Subcutaneous abdominal adipose tissue (tissue), 5 donors: Measurements from ENCODE around the gene KCNN4.
"Not testable (repeated sequence)": the region's sequence is repeated elsewhere in the genome, so short reads cannot be mapped to it uniquely, and the experiment has no call there.

Experiments
- H3K27ac ChIP-seq: one replicate; pipeline ENCODE4 v1.7.0; 2013; ENCODE audit warnings: low read depth, mild to moderate bottlenecking, inconsistent platforms, low read length, moderate library complexity
- H3K27me3 ChIP-seq, 5 donors: one replicate each; pipeline ENCODE4 v1.7.0; 2013; ENCODE audit warnings: low read length in 5 of 5, inconsistent platforms in 1 of 5; ENCODE audit not compliant: control insufficient read depth in 5 of 5, insufficient read depth in 4 of 5
- H3K36me3 ChIP-seq, 5 donors: one replicate each; pipeline ENCODE4 v1.7.0; 2013; ENCODE audit warnings: low read length in 5 of 5; ENCODE audit not compliant: control insufficient read depth in 5 of 5, insufficient read depth in 5 of 5
- H3K4me1 ChIP-seq, 5 donors: one replicate each; pipeline ENCODE4 v1.7.0; 2013; ENCODE audit warnings: low read length in 5 of 5, mild to moderate bottlenecking in 3 of 5, moderate library complexity in 1 of 5; ENCODE audit not compliant: control insufficient read depth in 5 of 5, insufficient read depth in 5 of 5
- H3K4me3 ChIP-seq, 5 donors: one replicate each; pipeline ENCODE4 v1.7.0; 2013; ENCODE audit warnings: low read length in 5 of 5, low read depth in 1 of 5
- H3K9ac ChIP-seq, 5 donors: one replicate each; pipeline ENCODE4 v1.7.0; 2013; ENCODE audit warnings: low read length in 5 of 5, mild to moderate bottlenecking in 4 of 5, moderate library complexity in 3 of 5
- H3K9me3 ChIP-seq, 5 donors: one replicate each; pipeline ENCODE4 v1.7.0; 2013; ENCODE audit warnings: low read length in 5 of 5; ENCODE audit not compliant: control insufficient read depth in 5 of 5
- donor health status: healthy.
- donor health status: healthy.
- donor health status: healthy.
- donor health status: healthy.
- donor health status: healthy.

Gene KCNN4

DNA sequence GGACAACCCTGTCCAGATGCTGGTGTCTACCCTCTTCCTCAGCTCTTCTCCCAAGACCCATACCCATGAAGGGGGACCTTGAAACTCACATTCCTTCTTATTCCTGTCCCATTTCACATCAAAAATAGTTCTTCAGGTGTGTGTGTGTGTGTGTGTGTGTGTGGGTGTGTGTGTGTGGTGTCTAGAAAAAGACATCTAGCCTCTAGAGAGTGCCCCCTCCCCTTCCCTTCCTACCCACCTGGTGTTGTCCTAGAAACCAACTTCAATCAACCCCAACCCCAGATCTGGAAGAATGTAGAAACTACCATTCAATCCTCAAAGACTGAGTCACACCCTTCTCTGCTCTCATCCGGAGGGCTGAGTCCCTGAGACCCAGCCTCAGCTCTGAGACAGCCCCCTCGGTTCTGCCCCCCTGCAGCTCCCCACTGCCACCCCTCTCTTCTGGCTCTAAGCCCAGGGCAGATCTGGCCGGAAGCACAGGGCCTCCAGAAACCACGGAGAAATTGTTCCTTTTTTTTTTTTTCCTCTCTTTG, 3.5 kb downstream of the KCNN4 start:
- H3K4me1 ChIP-seq, result peaks cover 0 to 45% (median 13%) of the 10 kb centered on the region in 5 donors
- H3K9ac ChIP-seq, result no peak overlapping the region

GRCh38 chr19:43776286-43776685, 4.5 kb downstream of the KCNN4 start:
- Histone ChIP-seq H3K27ac (no peak overlapping the region), H3K36me3 (no peaks in the 10 kb centered on the region), H3K9ac (no peak overlapping the region), H3K27me3 (peaks cover 2 to 17% (median 15%) of the 10 kb centered on the region in 5 donors), H3K9me3 (no peaks in the 10 kb centered on the region), H3K4me1 (peaks cover 0 to 45% (median 13%) of the 10 kb centered on the region in 5 donors), H3K4me3 (no peak overlapping the region)

More for the DNA sequence above, 3.5 kb downstream of the KCNN4 start:
- Histone ChIP-seq H3K27ac (peak overlapping the region; percentile 23), H3K36me3 (no peaks in the 10 kb centered on the region), H3K9me3 (no peaks in the 10 kb centered on the region), H3K4me3 (no peak overlapping the region), H3K27me3 (peaks cover 8 to 22% (median 18%) of the 10 kb centered on the region in 5 donors)

DNA sequence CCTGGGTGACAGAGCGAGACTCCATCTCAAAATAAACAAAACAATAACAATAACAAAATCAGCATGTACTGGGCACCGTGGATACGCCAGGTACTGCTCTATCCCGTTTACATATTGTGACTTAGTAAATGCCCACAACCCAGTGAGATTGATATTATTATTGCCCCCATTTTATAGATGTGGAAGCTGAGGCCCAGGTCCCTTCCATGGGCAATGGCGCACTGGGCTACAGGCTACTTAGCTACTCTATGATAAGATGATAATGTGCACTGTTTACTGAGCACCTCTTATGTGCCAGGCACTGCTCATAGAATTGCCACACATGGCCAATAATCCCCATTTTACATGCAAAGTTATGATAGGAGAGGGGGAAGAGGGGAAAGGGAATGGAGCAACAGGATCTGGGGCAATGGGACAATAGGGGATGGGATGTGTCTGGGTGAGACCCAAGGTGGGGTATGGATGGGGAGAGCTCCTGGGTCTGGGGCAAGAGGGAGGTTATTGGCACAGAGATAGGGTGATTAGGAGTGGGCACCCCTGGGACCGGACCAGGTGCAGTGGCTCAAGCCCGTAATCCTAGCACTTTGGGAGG, 5.4 kb downstream of the KCNN4 start:
- Histone ChIP-seq H3K36me3 (no peaks in the 10 kb centered on the region), H3K9ac (no peak overlapping the region), H3K27ac (no peak overlapping the region), H3K9me3 (no peaks in the 10 kb centered on the region), H3K27me3 (peaks cover 0 to 12% (median 9%) of the 10 kb centered on the region in 5 donors), H3K4me1 (peaks cover 0 to 38% (median 13%) of the 10 kb centered on the region in 5 donors), H3K4me3 (no peak overlapping the region)

- H3K9me3 ChIP-seq, H3K36me3 ChIP-seq, H3K9ac ChIP-seq, H3K27ac ChIP-seq: not testable (repeated sequence)
- Histone ChIP-seq H3K4me3 (peak overlapping the region in 1 of 5 donors; percentile 33), H3K4me1 (peaks cover 0 to 37% (median 13%) of the 10 kb centered on the region in 5 donors), H3K27me3 (peaks cover 0 to 12% (median 9%) of the 10 kb centered on the region in 5 donors)
Observed at GRCh38 chr19:43774940-43775258, 5.9 kb downstream of the KCNN4 start.

GRCh38 chr19:43774103-43774939, 6.5 kb downstream of the KCNN4 start:
- peaks cover 0 to 12% (median 9%) of the 10 kb centered on the region in 5 donors for H3K27me3 ChIP-seq
- peak overlapping the region in 1 of 5 donors; percentile 22 for H3K9ac ChIP-seq
- H3K4me3 ChIP-seq, result peak overlapping the region in 4 of 5 donors; percentile 18 to 53 (median 30)
- H3K4me1 ChIP-seq, result peaks cover 0 to 33% (median 13%) of the 10 kb centered on the region in 5 donors
- no peak overlapping the region for H3K27ac ChIP-seq
- H3K36me3 ChIP-seq, result no peaks in the 10 kb centered on the region
- H3K9me3 ChIP-seq, result no peaks in the 10 kb centered on the region

DNA sequence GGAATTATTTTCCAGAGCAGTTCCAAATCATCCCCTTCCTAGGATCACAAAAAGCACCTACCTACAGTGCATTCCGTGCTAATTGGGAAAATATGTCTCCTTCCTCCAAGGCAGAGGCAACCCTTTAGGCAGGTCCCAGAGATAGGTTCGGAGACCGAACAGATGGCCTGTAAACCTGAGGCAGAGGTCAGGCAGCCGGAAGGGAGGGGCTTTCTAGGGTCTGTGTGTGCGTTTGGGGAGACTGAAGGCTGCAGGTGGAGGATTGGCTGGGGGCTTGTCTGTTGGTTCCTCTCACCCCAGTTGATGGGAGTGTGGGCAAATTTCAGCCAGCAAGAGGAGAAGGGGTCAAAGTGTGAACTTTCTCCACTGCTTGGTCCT, 7.1 kb downstream of the KCNN4 start:
- no peak overlapping the region for H3K27ac ChIP-seq
- H3K4me3 ChIP-seq, result no peak overlapping the region
- no peak overlapping the region for H3K9ac ChIP-seq
- H3K9me3 ChIP-seq, result no peaks in the 10 kb centered on the region
- H3K36me3 ChIP-seq, result no peaks in the 10 kb centered on the region
- H3K4me1 ChIP-seq, result peaks cover 0 to 33% (median 13%) of the 10 kb centered on the region in 5 donors
- peaks cover 0 to 12% (median 9%) of the 10 kb centered on the region in 5 donors for H3K27me3 ChIP-seq

DNA sequence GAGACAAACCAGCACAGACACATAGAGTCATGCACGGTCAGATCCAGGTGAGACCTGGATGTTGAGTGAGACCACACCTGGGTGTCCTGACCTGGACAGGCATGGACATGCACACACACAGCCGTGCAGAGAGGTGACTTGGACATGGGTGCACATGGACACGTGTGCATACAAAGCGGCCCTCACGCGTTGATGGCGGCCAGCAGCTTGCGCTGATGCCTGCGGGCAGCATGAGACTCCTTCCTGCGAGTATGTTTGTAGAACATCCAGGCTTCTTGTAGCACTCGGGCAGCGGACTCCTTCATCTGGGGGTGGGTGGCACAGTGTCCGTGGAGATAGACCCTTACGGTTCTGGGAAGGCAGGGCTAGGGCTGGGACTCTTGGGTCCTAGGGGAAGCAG, 11.5 kb downstream of the KCNN4 start:
- peaks cover 4 to 30% (median 14%) of the 10 kb centered on the region in 5 donors for H3K4me1 ChIP-seq
- H3K9me3 ChIP-seq, result no peaks in the 10 kb centered on the region
- no peak overlapping the region for H3K4me3 ChIP-seq
- H3K27ac ChIP-seq, result no peak overlapping the region
- no peaks in the 10 kb centered on the region for H3K36me3 ChIP-seq
- H3K9ac ChIP-seq, result no peak overlapping the region
- peaks cover 0 to 6% (median 4%) of the 10 kb centered on the region in 5 donors for H3K27me3 ChIP-seq

GRCh38 chr19:43768273-43769050, 12.3 kb downstream of the KCNN4 start:
- H3K27ac ChIP-seq, result no peak overlapping the region
- H3K9me3 ChIP-seq, result no peaks in the 10 kb centered on the region
- H3K36me3 ChIP-seq, result no peaks in the 10 kb centered on the region
- H3K9ac ChIP-seq, result no peak overlapping the region
- peaks cover 0 to 6% (median 0%) of the 10 kb centered on the region in 5 donors for H3K27me3 ChIP-seq
- H3K4me3 ChIP-seq, result no peak overlapping the region
- H3K4me1 ChIP-seq, result peaks cover 4 to 31% (median 10%) of the 10 kb centered on the region in 5 donors

DNA sequence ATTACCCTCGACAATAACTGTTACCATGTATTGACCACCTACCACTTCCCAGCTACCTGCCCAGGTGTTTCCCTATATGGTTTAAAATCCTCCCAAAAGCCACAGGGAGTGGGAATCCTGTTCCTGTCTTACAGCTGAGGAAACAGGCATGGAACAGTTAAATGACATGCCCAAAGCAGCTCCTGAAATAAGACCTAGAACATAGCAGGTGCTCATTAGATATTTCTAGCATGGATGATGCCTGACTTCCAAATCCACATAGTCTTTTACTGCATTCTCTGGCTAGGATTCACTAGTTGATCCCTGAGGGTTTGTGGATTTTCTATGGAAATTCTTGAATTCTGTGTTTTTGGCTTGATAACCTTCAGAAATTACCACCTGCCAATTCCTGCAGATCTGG, 13.0 kb downstream of the KCNN4 start:
- Histone ChIP-seq H3K27me3 (peaks cover 0 to 4% (median 0%) of the 10 kb centered on the region in 5 donors), H3K9me3 (no peaks in the 10 kb centered on the region), H3K36me3 (no peaks in the 10 kb centered on the region), H3K4me1 (peaks cover 4 to 32% (median 10%) of the 10 kb centered on the region in 5 donors), H3K4me3 (no peak overlapping the region), H3K9ac (no peak overlapping the region), H3K27ac (no peak overlapping the region)
